ENCODE measurements around the gene PLCXD1. TPM values are rescaled to one million over a fixed set of nuclear protein-coding genes. Genes with fewer than 3 reads are reported as not detected.

PLCXD1 gene
- total and polyA plus RNA-seq, 2 experiments from 2014 or later: 48.7 to 112 TPM

DNA sequence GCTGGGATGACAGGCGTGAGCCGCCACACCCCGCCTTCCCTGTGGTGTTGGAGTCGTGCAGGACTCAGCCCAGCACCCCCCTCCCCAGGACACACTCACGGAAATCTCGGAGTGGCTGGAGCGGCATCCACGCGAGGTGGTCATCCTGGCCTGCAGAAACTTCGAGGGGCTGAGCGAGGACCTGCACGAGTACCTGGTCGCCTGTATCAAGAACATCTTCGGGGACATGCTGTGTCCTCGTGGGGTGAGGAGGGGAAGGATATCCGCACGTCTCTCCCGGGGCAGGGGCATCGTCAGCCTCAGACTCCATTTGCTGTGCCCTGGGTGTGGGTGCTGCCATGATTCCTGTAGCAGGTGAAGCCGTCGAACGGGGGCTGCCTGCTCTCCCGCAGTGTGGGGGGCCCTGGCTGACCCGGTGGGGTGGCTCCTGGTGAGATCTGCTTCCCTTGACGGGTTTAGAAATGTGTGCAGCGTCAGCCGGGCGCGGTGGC is 10.3 kb downstream of the PLCXD1 start (continued):
- TF ChIP-seq, protein P1, sequence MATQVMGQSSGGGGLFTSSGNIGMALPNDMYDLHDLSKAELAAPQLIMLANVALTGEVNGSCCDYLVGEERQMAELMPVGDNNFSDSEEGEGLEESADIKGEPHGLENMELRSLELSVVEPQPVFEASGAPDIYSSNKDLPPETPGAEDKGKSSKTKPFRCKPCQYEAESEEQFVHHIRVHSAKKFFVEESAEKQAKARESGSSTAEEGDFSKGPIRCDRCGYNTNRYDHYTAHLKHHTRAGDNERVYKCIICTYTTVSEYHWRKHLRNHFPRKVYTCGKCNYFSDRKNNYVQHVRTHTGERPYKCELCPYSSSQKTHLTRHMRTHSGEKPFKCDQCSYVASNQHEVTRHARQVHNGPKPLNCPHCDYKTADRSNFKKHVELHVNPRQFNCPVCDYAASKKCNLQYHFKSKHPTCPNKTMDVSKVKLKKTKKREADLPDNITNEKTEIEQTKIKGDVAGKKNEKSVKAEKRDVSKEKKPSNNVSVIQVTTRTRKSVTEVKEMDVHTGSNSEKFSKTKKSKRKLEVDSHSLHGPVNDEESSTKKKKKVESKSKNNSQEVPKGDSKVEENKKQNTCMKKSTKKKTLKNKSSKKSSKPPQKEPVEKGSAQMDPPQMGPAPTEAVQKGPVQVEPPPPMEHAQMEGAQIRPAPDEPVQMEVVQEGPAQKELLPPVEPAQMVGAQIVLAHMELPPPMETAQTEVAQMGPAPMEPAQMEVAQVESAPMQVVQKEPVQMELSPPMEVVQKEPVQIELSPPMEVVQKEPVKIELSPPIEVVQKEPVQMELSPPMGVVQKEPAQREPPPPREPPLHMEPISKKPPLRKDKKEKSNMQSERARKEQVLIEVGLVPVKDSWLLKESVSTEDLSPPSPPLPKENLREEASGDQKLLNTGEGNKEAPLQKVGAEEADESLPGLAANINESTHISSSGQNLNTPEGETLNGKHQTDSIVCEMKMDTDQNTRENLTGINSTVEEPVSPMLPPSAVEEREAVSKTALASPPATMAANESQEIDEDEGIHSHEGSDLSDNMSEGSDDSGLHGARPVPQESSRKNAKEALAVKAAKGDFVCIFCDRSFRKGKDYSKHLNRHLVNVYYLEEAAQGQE (IDR thresholded peaks at IDR 0.05; ENCODE audit: unreplicated experiment): no peak
- TF ChIP-seq POLR2AphosphoS5 (IDR thresholded peaks at IDR 0.05; ENCODE audit: low read depth) (no peak), NANOG (IDR thresholded peaks at IDR 0.05; ENCODE audit: borderline replicate concordance) (no peak), EZH2phosphoT487 (IDR thresholded peaks at IDR 0.05; ENCODE audit: unreplicated experiment) (no peak)
- TF ChIP-seq, protein P2, sequence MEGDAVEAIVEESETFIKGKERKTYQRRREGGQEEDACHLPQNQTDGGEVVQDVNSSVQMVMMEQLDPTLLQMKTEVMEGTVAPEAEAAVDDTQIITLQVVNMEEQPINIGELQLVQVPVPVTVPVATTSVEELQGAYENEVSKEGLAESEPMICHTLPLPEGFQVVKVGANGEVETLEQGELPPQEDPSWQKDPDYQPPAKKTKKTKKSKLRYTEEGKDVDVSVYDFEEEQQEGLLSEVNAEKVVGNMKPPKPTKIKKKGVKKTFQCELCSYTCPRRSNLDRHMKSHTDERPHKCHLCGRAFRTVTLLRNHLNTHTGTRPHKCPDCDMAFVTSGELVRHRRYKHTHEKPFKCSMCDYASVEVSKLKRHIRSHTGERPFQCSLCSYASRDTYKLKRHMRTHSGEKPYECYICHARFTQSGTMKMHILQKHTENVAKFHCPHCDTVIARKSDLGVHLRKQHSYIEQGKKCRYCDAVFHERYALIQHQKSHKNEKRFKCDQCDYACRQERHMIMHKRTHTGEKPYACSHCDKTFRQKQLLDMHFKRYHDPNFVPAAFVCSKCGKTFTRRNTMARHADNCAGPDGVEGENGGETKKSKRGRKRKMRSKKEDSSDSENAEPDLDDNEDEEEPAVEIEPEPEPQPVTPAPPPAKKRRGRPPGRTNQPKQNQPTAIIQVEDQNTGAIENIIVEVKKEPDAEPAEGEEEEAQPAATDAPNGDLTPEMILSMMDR (conservative IDR thresholded peaks at IDR 0.05; ENCODE audit: low read depth in 2 of 2): no peak

DNA sequence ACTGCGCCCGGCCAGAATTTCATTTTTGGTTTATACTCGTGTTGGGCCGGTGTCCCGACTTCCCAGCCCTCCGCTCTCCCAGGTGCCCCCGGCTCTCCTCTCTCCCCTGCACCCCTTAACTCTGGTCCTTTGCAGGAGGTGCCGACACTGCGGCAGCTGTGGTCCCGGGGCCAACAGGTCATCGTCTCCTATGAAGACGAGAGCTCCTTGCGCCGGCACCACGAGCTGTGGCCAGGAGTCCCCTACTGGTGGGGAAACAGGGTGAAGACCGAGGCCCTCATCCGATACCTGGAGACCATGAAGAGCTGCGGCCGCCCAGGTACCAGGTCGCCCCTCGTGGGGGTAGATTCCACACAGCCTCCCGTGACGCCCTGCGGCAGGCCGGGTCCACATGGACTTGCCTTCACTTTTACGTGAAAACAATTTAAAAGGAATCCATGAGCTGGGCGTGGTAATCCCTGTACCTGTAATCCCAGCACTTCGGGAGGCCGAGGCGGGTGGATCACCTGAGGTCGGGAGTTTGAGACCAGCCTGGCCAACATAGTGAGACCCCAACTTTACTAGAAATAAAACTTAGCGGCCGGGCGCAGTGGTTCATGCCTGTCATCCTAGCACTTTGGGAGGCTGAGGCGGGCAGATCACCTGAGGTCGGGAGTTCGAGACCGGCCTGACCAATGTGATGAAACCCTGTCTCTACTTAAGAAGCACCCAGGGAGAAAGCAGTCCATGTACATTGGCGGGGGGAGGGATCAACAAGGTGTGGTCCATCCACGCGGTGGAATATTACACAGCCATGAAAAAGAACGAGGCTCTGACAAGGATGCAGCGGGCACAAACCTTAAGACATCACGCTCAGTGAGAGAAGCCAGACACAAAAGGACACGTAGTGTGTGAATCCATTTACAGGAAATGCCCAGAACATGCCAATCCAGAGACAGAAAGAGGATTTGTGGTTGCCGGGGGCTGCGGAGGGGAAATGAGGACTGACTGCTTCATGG is 12.0 kb downstream of the PLCXD1 start:
- Histone ChIP-seq H4K20me1 (replicated peaks; ENCODE audit: insufficient read depth) (peaks cover 14% of the 10 kb centered on the region), H3K27me3 (ENCODE audit: insufficient read depth) (no peaks in the 10 kb centered on the region), H3K4me2 (no peak overlapping the region), H2AFZ (no peak overlapping the region), H3F3A (replicated peaks; ENCODE audit: low read depth) (peaks cover 22% of the 10 kb centered on the region), H3K27ac (ENCODE audit: low read depth) (no peak overlapping the region), H3K36me3 (ENCODE audit: insufficient read depth) (peaks cover 71% of the 10 kb centered on the region), H3K4me3 (no peak overlapping the region), H3K9me2 (ENCODE audit: insufficient read depth) (0 out of 2 replicates have a peak, but pooled peaks cover 3% of the 10 kb centered on the region), H3K79me2 (replicated peaks; ENCODE audit: insufficient read depth) (peaks cover 13% of the 10 kb centered on the region), H3K4me1 (ENCODE audit: insufficient read depth) (no peaks in the 10 kb centered on the region)
- Mint-ChIP-seq H3K27me3 (ENCODE audit: insufficient read depth, low read depth, poor library complexity) (peaks cover 6% of the 10 kb centered on the region), H3K36me3 (ENCODE audit: low read depth) (peaks cover 85% of the 10 kb centered on the region), H3K9me3 (peaks cover 3% of the 10 kb centered on the region; the same call in 1 of the 3 replicates), H3K4me3 (no peak overlapping the region), H3K27ac (no peak overlapping the region), H3K4me1 (no peaks in the 10 kb centered on the region)
- ATAC-seq (no peak), DNase-seq (ENCODE audit: low spot score) (no peak)
- TF ChIP-seq ZNF114 (CRISPR knock-in tag; IDR thresholded peaks at IDR 0.05) (no peak), EZH2 (IDR thresholded peaks at IDR 0.05; ENCODE audit: low read depth, unreplicated experiment) (no peak), CREB1 (CRISPR knock-in tag; IDR thresholded peaks at IDR 0.05; ENCODE audit: low read depth) (no peak), ZNF331 (CRISPR knock-in tag; IDR thresholded peaks at IDR 0.05; ENCODE audit: low read depth) (no peak)
- TF ChIP-seq, protein P1 (IDR thresholded peaks at IDR 0.05; ENCODE audit: unreplicated experiment): no peak
- TF ChIP-seq, protein P2 (conservative IDR thresholded peaks at IDR 0.05; ENCODE audit: low read depth in 2 of 2): no peak
